ENCODE results near the gene NPB.

NPB gene

DNA sequence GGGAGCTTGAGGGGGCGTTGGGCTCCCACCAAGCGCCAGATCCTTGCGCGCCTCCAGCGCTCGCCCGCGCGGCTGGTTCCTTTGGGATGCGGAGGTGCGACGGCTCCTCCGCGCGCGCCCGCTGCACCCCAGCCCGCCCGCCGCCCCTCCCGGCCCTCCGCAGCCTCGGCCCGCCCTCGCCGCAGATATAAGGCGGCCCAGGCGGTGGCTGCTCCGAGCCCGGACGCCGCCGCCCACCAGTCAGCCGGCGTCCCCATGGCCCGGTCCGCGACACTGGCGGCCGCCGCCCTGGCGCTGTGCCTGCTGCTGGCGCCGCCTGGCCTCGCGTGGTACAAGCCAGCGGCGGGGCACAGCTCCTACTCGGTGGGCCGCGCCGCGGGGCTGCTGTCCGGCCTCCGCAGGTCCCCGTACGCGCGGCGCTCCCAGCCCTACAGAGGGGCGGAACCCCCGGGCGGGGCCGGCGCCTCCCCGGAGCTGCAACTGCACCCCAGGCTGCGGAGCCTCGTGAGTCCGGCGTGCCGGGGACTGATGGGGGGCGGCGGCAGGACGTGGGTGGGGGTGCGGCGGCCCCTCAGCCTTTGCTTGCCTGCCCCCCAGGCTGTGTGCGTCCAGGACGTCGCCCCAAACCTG lies at the start of gene NPB:
Gene NPB (plus strand): TSS at position 216 of the 630 bp plus-strand sequence. CDS start 40 bp downstream, at position 256.
- no peak for DNase-seq (ENCODE audit: low read depth)

GRCh38 chr17:81854974-81855774 lies 46.9 kb upstream of the NPB start:
- no peak for DNase-seq (ENCODE audit: low read depth)

GRCh38 chr17:81858170-81858966 lies 43.7 kb upstream of the NPB start:
- no peak for DNase-seq (ENCODE audit: low read depth)

DNA sequence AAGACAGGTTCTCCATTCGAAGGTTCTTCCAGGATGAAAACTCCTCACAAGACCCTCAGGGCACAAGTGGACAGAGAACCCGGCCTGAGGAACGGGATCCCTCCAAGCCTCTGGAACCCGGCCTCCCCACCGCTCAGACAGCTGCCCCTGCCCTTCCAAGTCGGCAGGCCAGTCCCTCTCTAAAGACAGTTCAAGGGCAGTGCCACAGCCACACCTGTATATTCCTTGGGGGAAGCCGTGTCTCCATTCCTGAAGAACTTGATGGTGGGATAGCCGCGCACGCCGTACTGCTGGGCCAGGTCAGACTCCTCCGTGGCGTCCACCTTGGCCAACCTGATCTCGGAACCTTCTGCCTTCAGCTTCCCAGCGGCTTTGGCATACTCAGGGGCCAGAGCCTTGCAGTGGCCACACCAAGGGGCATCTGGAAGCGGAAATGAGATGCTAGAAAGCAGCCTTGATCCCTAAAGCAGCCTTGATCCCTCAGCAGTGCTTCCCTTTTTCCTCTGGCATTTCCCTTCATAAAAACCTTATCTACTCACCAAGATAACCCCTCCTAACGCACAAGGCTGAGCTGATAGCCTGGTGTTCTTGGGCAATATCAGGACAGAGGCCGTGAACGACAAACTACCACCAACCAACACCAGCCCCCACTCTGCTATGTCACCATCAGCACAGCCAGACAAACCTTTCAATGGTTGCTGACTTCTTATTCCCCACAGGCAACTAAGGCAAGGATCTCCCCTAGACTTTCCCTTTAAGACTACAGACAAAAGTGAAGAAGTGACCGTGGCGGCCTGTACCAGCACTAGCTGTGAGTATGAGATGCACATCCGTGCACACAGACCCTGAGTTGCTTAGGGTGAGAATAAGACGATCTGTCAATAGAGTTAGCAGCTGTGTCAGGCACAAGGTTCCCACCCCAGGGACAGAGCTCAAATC lies 42.8 kb upstream of the NPB start:
- peak; percentile 44 for DNase-seq (ENCODE audit: low read depth)

- peak; percentile 45 for DNase-seq (ENCODE audit: low read depth)
Observed at GRCh38 chr17:81859906-81860755, 41.9 kb upstream of the NPB start, which contains the start of gene P4HB. TSS of gene P4HB (minus strand) at chr17:81860535. CDS start at chr17:81860471, 64 bp downstream.

- peak; percentile 100 for DNase-seq (ENCODE audit: low read depth)
Observed at GRCh38 chr17:81860756-81861568, 41.1 kb upstream of the NPB start.

- no peak for DNase-seq (ENCODE audit: low read depth)
Observed at GRCh38 chr17:81863123-81863675, 38.8 kb upstream of the NPB start.

DNA sequence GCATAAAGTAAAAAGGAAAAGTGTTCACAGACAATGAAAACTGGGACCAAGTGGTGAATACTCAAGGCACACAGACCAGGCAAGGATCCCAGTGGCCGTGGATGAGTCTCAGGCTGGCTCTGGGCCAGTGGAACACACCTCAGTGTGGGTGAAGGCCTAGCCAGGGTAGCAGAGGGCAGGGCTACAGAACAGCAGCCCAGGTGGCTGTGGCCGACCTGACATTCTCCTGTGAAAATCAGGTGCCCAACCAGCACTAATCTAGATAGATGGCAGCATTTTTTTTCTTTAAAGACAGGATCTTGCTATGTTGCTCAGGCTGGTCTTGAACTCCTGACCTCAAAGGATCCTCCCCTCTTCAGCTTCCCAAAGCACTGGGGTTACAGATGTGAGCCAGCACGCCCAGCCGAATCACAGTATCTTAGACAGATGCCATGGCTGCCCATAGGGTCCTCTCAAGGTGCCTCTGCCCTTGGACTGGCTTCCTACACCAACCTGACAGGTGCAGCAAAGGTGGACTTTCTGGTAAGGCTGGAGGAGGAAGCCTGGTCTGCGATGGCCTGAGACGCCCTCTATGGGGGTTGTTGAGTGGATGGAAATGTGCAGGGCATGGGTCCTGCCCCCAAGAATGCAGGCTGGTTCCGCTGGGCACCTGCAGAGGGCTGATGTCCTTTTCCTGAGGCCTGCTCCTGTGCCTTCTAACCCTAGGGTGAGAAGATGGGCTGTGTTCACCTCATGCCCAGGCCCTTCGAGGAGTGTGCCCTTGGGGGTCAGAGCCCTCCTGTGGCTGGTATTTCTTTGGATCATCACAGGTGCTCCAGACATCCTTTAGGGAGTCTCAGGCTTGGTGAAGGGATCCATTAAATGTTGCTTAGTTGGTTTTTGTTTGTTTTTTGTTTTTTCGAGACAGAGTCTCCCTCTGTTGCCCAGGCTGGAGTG lies 37.9 kb upstream of the NPB start:
- peak; percentile 35 for DNase-seq (ENCODE audit: low read depth)

GRCh38 chr17:81865358-81865732 lies 36.7 kb upstream of the NPB start:
- DNase-seq (ENCODE audit: low read depth) = no peak

DNA sequence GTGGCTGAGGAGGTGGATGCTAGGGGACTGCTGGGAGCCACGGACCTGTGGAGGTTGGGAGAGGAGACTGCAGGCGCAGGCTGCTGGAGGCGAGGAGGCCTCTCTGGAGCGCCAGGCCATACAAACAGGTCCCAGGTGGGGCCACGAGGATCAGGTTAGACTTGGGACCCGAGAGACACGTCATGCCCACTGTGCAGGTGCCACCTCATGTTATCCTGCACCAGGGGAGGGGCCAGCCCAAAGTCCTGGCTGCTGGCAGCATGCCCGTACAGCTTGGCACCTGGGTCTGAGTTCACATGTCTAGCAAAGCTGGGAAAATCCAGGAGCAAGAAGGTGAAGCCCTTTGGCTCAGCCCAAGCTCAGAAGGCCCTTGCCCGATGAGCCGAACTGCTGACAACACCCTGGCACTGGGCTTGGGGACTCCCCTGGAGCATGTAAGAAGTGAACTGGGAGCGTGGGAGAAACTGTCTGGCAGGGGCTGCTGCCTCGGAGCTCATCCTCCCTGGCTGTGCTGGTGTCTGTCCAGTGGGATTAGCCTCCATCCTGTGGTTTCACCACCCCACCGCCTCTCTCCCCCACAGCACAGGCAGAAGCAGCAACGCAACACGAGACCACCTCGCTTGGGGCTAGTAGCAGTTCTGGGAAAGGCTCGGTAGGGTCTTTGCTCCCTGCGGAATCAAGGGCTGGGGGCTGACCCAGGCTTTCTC lies 36.2 kb upstream of the NPB start:
- peak; percentile 32 for DNase-seq (ENCODE audit: low read depth)

- peak; percentile 54 for DNase-seq (ENCODE audit: low read depth)
Observed at GRCh38 chr17:81866440-81867169, 35.4 kb upstream of the NPB start.

DNA sequence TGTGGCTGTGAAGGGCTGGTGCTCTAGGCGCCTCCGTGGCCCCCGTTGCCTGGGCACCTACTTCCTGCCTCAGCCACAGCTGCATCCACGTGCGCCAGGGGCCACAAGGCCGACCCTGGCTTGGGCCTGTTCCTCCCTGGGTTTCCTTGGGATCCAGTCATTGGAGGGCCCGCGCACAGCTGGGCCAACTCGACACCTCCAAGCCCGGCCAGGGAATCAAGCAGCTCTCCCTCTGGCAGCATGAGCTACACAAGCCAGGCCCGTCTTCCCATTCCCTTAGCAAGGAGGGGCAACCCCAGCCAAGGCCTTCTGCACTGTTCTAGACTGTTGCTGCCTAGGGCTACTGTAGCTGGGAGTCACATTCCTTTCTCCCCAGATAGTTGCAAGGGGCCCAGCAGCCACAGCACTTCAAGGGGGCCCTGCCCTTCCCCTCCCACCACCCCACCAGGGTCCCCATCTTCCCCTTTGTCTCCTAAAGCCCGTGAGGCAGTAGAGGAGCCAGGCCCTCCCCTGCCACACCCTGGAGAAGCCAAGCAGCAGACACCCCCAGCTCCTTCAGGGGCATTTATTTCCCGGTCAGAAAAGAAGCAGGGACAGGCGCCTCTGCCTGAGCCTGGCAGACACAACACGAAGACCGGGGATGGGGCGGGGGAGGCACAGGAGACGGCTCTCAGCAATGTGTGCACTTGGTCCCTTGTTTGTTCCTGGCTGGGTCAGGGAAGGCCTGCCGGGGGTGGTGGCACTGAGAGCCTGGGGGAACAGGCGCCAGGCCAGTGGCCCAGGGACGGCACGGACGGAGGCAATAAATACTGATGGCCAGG lies 34.7 kb upstream of the NPB start:
- DNase-seq (ENCODE audit: low read depth) = peak; percentile 71

DNA sequence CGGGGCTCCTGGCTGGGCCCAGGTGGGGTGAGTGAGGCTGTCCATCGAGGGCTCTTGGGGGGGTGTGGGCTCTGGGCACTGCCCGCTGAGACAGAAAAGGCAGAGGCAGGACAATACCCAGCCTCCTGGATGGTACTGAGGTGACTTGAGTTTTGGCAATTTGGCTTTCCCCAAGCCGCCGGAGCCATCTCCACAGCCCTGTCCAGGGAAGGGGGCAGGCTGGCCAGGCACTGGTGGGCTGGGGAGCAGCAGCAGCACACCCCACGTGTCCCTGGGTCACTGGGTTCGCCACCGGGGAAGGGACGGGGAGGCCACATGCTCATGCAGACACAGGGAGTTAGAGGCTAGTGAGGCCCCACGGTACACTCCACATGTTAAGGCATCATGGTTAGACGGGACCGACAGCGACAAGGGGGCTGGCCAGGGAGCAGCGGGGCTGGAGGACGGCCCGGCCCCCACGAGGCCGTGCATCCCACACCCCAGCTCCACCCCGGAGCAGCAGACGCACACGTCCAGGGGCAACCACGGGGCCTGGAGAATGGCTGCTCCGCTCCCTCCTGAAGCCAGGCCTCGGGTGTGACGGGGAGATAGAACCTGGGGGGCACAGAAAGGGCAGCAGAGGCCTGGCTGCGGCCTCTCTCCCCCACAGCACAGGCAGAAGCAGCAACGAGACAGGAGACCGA lies 33.9 kb upstream of the NPB start:
- DNase-seq (ENCODE audit: low read depth) = no peak

- DNase-seq (ENCODE audit: low read depth) = peak; percentile 94
Observed at GRCh38 chr17:81868674-81869220, 33.3 kb upstream of the NPB start.

All from ELR (cell line).